Measurements from ENCODE around the gene PEX7.
"Not testable (repeated sequence)": the region's sequence is repeated elsewhere in the genome, so short reads cannot be mapped to it uniquely, and the experiment has no call there.

PEX7 gene

DNA sequence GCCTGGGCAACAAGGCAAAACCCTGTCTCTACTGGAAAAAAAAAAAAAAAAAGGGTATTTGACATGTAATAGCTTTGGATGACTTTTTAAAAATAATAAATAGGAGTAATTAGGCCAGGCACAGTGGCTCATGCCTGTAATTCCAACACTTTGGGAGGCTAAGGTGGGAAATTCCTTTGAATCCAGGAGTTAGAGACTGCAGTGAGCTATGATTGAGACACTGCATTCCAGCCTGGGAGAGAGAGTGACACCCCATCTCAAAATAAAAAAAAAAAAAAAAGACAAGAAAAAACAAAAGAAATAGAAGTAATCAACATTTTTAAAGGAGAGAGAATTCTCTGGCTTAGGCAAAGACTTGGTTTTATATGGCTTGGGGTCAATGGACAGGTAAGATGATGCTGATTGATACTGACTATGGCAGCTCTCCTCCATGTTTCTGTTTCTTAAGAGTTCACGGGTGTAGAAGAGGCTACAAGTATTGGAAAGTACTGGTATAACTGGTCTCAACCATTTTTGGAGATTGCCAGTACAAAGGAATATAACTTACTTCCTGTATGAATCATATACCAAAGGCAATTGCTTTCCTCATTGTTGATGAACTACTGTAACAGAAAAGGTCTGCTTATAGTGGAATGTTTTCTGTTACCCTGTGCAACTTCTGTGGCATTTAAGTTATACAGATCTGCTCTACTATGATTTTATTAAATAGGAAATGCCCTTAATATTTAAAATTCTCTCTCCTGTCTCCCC lies 40.2 kb upstream of the PEX7 start:
- Histone ChIP-seq H3K9me3 (ENCODE audit: control insufficient read depth, low read length) (no peaks in the 10 kb centered on the region), H3K4me3 (ENCODE audit: insufficient read depth, low read depth, low read length) (no peak overlapping the region), H3K4me1 (ENCODE audit: control insufficient read depth, insufficient read depth, low read length) (no peaks in the 10 kb centered on the region), H3K36me3 (ENCODE audit: control insufficient read depth, insufficient read depth, low read length) (no peaks in the 10 kb centered on the region), H3K27ac (ENCODE audit: insufficient read depth, low read depth, low read length, poor library complexity, severe bottlenecking) (no peak overlapping the region), H3K27me3 (ENCODE audit: control insufficient read depth, insufficient read depth, low read length, poor library complexity, severe bottlenecking) (no peaks in the 10 kb centered on the region)
- 83 to 92% methylated on average over 1 of the region's 1 CpG for WGBS, 2 experiments

DNA sequence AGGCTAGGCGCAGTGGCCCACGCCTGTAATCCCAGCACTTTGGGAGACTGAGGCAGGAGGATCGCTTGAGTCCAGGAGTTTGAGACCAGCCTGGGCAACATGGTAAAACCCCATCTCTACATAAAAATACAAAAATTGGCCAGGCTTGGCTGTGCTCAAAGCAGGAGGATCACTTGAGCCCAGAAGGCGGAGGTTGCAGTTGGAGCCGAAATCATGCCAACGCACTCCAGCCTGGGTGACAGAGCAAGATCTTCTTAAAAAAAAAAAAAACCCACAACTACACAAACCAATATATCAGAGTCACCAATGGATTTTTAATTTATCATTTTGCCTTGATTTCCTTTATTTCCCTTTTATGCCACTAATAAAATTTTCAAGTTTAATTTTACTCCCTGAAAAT lies 39.4 kb upstream of the PEX7 start:
- H3K27ac ChIP-seq (ENCODE audit: insufficient read depth, low read depth, low read length, poor library complexity, severe bottlenecking) = no peak overlapping the region

DNA sequence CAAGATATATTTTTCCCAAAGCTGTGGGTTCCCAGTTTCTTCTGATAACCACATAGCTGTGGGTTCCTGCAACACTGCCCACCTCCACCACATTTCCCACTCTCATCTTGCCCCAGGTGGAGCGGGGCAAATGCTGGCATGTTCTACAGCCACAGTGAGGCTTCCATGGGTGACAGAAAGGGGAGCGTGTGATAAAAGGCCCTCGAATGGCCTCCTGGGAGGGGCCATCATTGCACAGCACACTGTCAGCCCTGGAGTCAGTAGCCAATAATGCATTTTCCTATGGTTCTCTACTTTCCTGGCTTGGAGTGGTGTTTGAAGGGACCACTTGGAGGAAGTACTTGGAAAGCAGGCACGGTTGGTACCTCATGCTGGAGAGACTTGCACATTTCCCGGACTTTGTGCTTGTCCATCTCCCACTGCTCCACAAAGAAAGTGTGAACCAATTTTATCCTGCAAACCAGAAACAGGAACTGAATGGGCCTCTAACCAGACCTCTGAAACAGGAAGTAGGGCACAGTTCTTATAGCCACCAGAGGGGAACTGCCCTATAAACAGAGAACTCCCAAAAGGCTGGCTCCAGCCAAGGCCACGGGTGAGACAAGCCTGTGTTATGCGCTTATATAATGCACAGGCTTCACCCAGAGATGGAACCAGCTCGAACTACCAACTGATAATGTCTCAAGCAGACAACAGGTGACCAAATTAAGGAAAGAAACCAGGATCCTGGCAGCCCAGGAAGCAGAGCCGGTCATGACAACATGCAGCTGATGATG lies 38.7 kb upstream of the PEX7 start:
- H3K27ac ChIP-seq (ENCODE audit: insufficient read depth, low read depth, low read length, poor library complexity, severe bottlenecking) = no peak overlapping the region
- peaks cover 4% of the 10 kb centered on the region for H3K27me3 ChIP-seq (ENCODE audit: control insufficient read depth, insufficient read depth, low read length, poor library complexity, severe bottlenecking)
- no peak overlapping the region for H3K4me3 ChIP-seq (ENCODE audit: insufficient read depth, low read depth, low read length)
- no peaks in the 10 kb centered on the region for H3K36me3 ChIP-seq (ENCODE audit: control insufficient read depth, insufficient read depth, low read length)
- WGBS, 2 experiments = 91 to 94% methylated on average over 9 of the region's 9 CpGs
- no peaks in the 10 kb centered on the region for H3K4me1 ChIP-seq (ENCODE audit: control insufficient read depth, insufficient read depth, low read length)
- H3K9me3 ChIP-seq (ENCODE audit: control insufficient read depth, low read length) = no peaks in the 10 kb centered on the region

More for the DNA sequence above, 39.4 kb upstream of the PEX7 start:
- Histone ChIP-seq H3K36me3 (ENCODE audit: control insufficient read depth, insufficient read depth, low read length) (no peaks in the 10 kb centered on the region), H3K27me3 (ENCODE audit: control insufficient read depth, insufficient read depth, low read length, poor library complexity, severe bottlenecking) (peaks cover under 1% of the 10 kb centered on the region), H3K4me1 (ENCODE audit: control insufficient read depth, insufficient read depth, low read length) (no peaks in the 10 kb centered on the region), H3K4me3 (ENCODE audit: insufficient read depth, low read depth, low read length) (no peak overlapping the region), H3K9me3 (ENCODE audit: control insufficient read depth, low read length) (no peaks in the 10 kb centered on the region)
- WGBS, 2 experiments = 91 to 92% methylated on average over 6 of the region's 6 CpGs

DNA sequence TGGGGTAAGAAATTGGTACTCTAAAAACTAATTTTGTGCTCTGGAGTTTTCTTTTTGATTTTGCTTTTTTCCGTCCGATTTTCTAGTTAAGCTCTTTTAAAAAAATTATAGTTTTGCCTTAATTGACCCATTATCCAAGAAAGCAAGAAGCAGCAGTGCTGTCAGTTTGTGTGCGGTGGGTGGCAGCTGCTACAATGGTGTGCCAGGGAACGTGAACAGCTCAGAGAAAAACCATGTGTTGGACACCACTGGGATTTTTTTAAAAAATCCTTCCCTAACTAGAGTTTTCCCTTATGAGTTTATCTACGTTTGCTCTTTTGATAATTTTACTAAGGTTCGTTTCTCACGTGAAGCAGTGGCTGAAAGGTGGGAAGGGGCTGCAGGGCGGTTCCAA lies 38.1 kb upstream of the PEX7 start:
- H3K27ac ChIP-seq (ENCODE audit: insufficient read depth, low read depth, low read length, poor library complexity, severe bottlenecking) = no peak overlapping the region
- H3K9me3 ChIP-seq (ENCODE audit: control insufficient read depth, low read length) = no peaks in the 10 kb centered on the region
- 91 to 94% methylated on average over 8 of the region's 8 CpGs for WGBS, 2 experiments
- no peaks in the 10 kb centered on the region for H3K36me3 ChIP-seq (ENCODE audit: control insufficient read depth, insufficient read depth, low read length)
- no peak overlapping the region for H3K4me3 ChIP-seq (ENCODE audit: insufficient read depth, low read depth, low read length)
- H3K27me3 ChIP-seq (ENCODE audit: control insufficient read depth, insufficient read depth, low read length, poor library complexity, severe bottlenecking) = peaks cover 6% of the 10 kb centered on the region
- no peaks in the 10 kb centered on the region for H3K4me1 ChIP-seq (ENCODE audit: control insufficient read depth, insufficient read depth, low read length)

DNA sequence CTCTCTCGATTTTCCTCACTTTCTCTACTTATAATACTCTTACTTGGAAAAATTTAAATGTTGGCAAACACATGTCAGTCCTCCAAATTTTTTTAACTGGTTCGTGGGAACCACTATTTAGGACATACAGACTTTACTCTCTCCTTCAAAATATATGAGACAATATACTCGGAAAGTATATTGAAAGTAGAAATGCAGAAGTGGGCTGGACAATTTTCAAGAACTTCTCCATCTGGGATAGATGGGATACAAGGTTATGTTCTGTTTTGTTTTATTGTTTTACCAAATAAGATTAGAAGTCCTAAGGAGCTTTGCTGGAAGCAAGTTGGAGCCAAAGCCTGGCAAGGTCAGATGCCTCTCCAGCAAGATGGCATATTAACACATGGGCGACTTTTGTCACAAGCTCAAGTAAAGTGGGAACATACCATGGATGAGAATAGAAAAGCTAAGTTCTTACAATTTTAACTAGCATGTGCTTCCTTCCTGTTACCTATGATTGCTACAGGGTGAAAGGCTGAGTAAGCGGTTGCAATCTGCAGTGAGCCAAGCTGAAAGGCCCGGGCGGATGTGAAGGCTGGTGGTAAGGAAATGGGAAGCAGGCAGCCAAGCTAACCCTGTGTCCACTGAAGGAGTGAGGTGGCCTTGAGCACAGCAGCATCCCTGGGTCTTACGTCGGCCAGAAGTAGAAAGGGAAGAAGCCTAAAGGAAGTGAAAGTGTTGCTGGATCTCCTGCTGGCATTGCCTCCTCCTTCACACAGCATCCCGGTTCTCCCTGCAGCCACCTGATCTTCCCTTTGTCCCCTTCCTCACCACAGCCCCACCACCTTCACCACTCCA lies 37.3 kb upstream of the PEX7 start:
- no peaks in the 10 kb centered on the region for H3K9me3 ChIP-seq (ENCODE audit: control insufficient read depth, low read length)
- no peaks in the 10 kb centered on the region for H3K4me1 ChIP-seq (ENCODE audit: control insufficient read depth, insufficient read depth, low read length)
- no peaks in the 10 kb centered on the region for H3K36me3 ChIP-seq (ENCODE audit: control insufficient read depth, insufficient read depth, low read length)
- WGBS, 2 experiments = 83 to 84% methylated on average over 9 to 10 of the region's 10 CpGs
- H3K27ac ChIP-seq (ENCODE audit: insufficient read depth, low read depth, low read length, poor library complexity, severe bottlenecking) = no peak overlapping the region
- peaks cover 15% of the 10 kb centered on the region for H3K27me3 ChIP-seq (ENCODE audit: control insufficient read depth, insufficient read depth, low read length, poor library complexity, severe bottlenecking)
- H3K4me3 ChIP-seq (ENCODE audit: insufficient read depth, low read depth, low read length) = no peak overlapping the region

DNA sequence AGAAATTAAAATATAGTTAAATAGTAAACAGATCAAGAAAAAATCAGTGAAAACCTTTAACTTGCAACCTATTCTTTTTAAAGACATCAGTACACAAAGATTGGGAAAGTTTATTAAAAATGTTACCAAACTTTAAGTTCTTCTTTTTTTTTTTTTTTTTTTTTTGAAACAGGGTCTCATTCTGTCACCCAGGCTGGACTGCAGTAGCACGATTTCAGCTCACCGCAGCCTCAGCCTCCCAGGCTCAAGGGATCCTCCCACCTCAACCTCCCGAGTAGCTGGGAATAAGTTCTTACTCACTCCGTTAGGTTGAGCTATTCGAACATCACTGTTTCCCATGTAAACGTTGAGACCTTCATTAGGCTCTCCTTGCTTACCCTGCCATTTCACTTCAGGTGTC lies 35.7 kb upstream of the PEX7 start:
- Histone ChIP-seq H3K27ac (ENCODE audit: insufficient read depth, low read depth, low read length, poor library complexity, severe bottlenecking) (no peak overlapping the region), H3K4me1 (ENCODE audit: control insufficient read depth, insufficient read depth, low read length) (peaks cover 4% of the 10 kb centered on the region), H3K27me3 (ENCODE audit: control insufficient read depth, insufficient read depth, low read length, poor library complexity, severe bottlenecking) (peaks cover 30% of the 10 kb centered on the region), H3K4me3 (ENCODE audit: insufficient read depth, low read depth, low read length) (no peak overlapping the region), H3K9me3 (ENCODE audit: control insufficient read depth, low read length) (no peaks in the 10 kb centered on the region), H3K36me3 (ENCODE audit: control insufficient read depth, insufficient read depth, low read length) (no peaks in the 10 kb centered on the region)
- 87 to 94% methylated on average over 6 of the region's 6 CpGs for WGBS, 2 experiments

DNA sequence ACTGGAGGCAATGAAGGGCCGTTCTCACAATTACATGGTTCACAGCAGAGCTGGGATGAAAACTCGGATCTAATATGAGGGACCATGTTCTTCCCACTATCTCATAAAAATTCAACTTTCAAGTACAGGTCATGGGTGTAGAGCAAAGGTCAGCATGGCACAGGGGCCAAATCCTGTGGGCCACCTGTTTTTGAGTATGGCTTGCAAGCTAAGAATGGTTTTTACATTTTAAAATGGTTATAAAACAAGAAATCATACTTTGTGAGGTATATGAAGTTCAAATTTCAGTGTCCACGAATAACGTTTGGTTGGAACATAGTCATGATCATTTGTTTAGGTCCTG lies 34.7 kb upstream of the PEX7 start:
- 96 to 97% methylated on average over 4 of the region's 4 CpGs for WGBS, 2 experiments
- H3K36me3 ChIP-seq (ENCODE audit: control insufficient read depth, insufficient read depth, low read length) = no peaks in the 10 kb centered on the region
- no peak overlapping the region for H3K4me3 ChIP-seq (ENCODE audit: insufficient read depth, low read depth, low read length)
- peaks cover 6% of the 10 kb centered on the region for H3K4me1 ChIP-seq (ENCODE audit: control insufficient read depth, insufficient read depth, low read length)
- no peak overlapping the region for H3K27ac ChIP-seq (ENCODE audit: insufficient read depth, low read depth, low read length, poor library complexity, severe bottlenecking)
- H3K27me3 ChIP-seq (ENCODE audit: control insufficient read depth, insufficient read depth, low read length, poor library complexity, severe bottlenecking) = peaks cover 41% of the 10 kb centered on the region
- no peaks in the 10 kb centered on the region for H3K9me3 ChIP-seq (ENCODE audit: control insufficient read depth, low read length)

DNA sequence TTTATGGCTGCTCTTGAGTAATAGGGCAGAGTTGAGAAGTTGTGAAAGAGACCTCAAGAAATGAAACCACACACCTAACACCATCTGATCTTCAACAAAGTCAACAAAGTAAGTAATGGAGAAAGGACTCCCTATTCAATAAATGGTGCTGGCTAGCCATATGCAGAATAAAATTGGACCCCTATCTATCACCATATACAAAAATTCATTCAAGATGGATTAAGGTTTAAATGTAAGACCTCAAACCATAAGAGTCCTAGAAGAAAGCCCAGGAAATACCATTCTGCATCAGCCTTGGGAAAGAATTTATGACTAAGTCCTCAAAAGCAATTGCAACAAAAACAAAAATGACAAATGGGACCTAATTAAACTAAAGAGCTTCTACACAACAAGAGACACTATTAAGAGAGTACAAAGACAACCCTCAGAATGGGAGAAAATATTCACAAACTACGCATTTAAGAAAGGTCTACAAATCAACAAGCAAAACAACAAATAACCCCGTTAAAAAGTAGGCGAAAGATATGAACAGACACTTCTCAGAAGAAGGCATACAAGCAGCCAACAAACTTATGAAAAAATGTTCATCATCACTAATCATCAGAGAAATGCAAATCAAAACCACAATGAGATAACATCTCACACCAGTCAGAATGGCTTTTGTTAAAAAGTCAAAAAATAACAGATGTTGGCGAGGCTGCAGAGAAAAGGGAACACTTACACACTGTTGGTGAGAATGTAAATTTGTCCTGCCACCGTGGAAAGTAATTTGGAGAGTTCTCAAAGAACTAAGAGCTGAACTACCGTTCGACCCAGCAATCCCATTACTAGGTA lies 34.1 kb upstream of the PEX7 start:
- Histone ChIP-seq H3K4me3 (ENCODE audit: insufficient read depth, low read depth, low read length) (no peak overlapping the region), H3K36me3 (ENCODE audit: control insufficient read depth, insufficient read depth, low read length) (no peaks in the 10 kb centered on the region), H3K9me3 (ENCODE audit: control insufficient read depth, low read length) (no peaks in the 10 kb centered on the region), H3K27me3 (ENCODE audit: control insufficient read depth, insufficient read depth, low read length, poor library complexity, severe bottlenecking) (peaks cover 47% of the 10 kb centered on the region), H3K27ac (ENCODE audit: insufficient read depth, low read depth, low read length, poor library complexity, severe bottlenecking) (no peak overlapping the region), H3K4me1 (ENCODE audit: control insufficient read depth, insufficient read depth, low read length) (peaks cover 6% of the 10 kb centered on the region)
- WGBS, 2 experiments = 76 to 83% methylated on average over 6 to 7 of the region's 7 CpGs

DNA sequence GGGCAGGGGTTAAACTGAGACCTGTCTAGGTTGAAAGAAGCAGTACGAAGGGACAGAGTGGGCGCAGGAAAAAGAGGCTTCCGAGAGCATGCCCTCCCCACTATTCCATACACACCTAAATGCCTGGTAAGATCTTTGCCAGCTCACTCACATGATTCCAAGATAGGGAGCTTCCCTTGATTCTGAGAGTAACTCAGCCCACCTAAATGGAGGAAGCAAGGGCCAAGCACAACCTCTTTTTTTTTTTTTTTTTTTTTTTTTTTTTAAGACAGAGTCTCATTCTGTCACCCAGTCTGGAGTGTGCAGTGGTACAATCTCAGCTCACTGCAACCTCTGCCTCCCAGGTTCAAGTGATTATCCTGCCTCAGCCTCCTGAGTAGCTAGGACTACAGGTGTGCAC lies 33.0 kb upstream of the PEX7 start:
- not testable (repeated sequence) for H3K27ac ChIP-seq (ENCODE audit: insufficient read depth, low read depth, low read length, poor library complexity, severe bottlenecking); H3K9me3 ChIP-seq (ENCODE audit: control insufficient read depth, low read length); H3K36me3 ChIP-seq (ENCODE audit: control insufficient read depth, insufficient read depth, low read length); H3K4me1 ChIP-seq (ENCODE audit: control insufficient read depth, insufficient read depth, low read length); H3K4me3 ChIP-seq (ENCODE audit: insufficient read depth, low read depth, low read length)
- 85 to 95% methylated on average over 3 of the region's 3 CpGs for WGBS, 2 experiments
- H3K27me3 ChIP-seq (ENCODE audit: control insufficient read depth, insufficient read depth, low read length, poor library complexity, severe bottlenecking) = peaks cover 56% of the 10 kb centered on the region

Data from ectodermal cell (in vitro differentiated cells).